HFF-Myc (cell line): ENCODE results near the gene NRG2.
A peak's percentile ranks its signal among the peaks of the same experiment; 100 is the strongest.

ENCODE experiments used
- DNase-seq: peaks from one replicate; pipeline ENCODE4 v3.0.0-alpha.2; 2011; ENCODE audit warnings: low read depth; ENCODE audit errors: extremely low read depth
- H3K4me3 ChIP-seq: replicated peaks from 2 replicates; pipeline ENCODE4 v1.5.1; 2011; ENCODE audit warnings: low read depth, mild to moderate bottlenecking, control low read depth, low read length
- CTCF ChIP-seq: IDR thresholded peaks from 2 replicates; pipeline ENCODE4 v1.5.1; 2012; ENCODE audit warnings: mild to moderate bottlenecking, low read depth, low read length, control low read depth; ENCODE audit errors: missing control alignments

The NRG2 gene

GRCh38 chr5:139872052-139872766 lies 170.9 kb downstream of the NRG2 start:
- DNase-seq, result no peak
- TF ChIP-seq CTCF, result peak; percentile 9
- no peak overlapping the region for H3K4me3 ChIP-seq

- H3K4me3 ChIP-seq, result no peak overlapping the region
- DNase-seq, result no peak
- TF ChIP-seq CTCF, result no peak
These were observed 171.5 kb downstream of the NRG2 start for GRCh38 chr5:139871614-139872013.

DNA sequence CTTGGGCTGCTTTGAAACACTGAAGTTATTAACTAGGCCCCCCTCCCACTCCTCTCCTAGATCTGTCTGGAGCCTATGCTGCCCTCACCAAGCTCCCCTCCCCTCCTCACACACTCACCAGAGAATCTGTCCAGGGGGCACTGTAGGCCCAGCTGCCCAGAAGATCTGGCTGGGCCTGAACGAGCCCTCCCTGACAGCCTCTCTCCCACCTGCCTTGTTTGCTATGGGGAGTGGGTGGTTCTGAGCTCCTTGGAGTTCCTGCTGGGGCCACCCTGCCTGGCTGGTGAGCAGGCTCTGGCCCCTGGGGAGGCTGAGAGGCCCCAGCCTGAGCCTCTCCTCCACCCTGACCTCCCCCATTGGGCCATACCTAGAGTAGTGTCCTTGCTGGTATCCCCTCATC lies 172.4 kb downstream of the NRG2 start:
- no peak for TF ChIP-seq CTCF
- no peak for DNase-seq
- H3K4me3 ChIP-seq, result no peak overlapping the region

DNA sequence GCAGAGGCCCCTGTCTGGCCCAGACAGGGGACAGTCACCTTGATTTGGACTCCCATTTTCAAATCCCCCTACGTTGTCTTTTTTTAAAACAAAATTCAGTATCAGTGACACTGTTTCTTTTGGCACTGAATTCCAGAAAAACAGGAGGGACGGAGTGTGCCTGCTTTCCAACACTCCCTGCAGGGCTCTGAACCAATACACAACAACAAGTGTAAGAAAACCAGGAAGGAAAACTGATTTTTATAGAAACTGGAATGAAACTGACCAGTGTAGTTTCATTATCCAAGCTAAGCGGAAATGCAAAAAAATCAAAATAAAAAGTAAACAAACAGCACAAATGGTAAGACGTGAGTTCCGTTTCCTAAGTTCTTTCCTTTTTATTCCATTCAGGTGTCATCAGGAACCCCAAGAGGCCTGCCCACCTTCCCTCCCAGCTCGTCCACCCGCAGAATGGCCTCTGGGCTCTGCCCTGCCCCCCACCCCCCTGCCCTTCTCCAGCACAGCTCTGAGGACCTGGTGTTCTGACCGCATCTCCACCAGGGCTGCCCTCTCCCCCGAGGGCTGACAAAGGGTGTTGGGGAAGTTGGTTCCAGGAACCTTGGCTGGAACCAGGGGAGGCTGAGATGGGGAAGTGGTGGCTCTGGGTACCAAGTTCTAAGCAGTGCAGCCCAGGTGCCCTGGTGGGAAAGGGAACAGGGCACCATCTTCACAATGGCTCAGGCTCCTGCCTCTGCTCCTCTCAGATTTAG lies 173.9 kb downstream of the NRG2 start:
- no peak for TF ChIP-seq CTCF
- no peak for DNase-seq

GRCh38 chr5:139867581-139867980 lies 175.5 kb downstream of the NRG2 start:
- no peak overlapping the region for H3K4me3 ChIP-seq
- no peak for DNase-seq
- no peak for TF ChIP-seq CTCF

More for the DNA sequence above, 173.9 kb downstream of the NRG2 start:
- no peak overlapping the region for H3K4me3 ChIP-seq

DNA sequence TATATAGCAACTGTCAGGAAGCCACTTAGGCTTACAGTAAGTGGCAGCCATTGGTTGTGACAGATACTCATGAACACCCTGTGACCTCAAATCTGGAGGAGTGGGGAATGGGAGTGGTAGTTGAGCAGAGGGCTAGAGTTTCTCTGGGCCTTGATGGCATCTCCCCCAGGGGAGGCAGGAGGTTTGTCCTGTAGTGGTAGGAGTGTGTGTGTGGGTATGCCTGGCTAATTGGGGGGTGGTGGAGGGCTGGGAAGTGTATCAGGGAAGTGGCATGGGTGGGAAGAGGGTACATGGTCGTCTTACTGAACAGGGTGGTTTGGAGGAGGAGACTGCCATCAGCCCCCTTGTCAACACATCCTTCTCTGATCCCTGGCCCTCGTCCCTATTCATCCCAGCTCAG lies 176.0 kb downstream of the NRG2 start:
- H3K4me3 ChIP-seq, result no peak overlapping the region
- no peak for DNase-seq
- no peak for TF ChIP-seq CTCF
